ENCODE results near the gene CHST4.

- TF ChIP-seq CTCF (IDR thresholded peaks at IDR 0.05; ENCODE audit: poor library complexity, severe bottlenecking) = no peak
- TF ChIP-seq EZH2 (IDR thresholded peaks at IDR 0.05; ENCODE audit: borderline replicate concordance, insufficient read depth, low read length, poor library complexity, severe bottlenecking) = no peak
- TF ChIP-seq EP300 (conservative IDR thresholded peaks at IDR 0.05; ENCODE audit: poor library complexity, severe bottlenecking) = no peak
- TF ChIP-seq SMC3 (conservative IDR thresholded peaks at IDR 0.05; ENCODE audit: poor library complexity) = no peak
These were observed 5.7 kb upstream of the CHST4 start for GRCh38 chr16:71520550-71520949.

Measured in neural cell (in vitro differentiated cells).